Activated CD4-positive, alpha-beta T cell treated with anti-CD3 and anti-CD28 coated beads, Interleukin-2, amount 10 ng/mL, durations not matched to agents 7 days and 5 days (primary cell): ENCODE results near the gene CYP1B1. TPM values are rescaled to one million over a fixed set of nuclear protein-coding genes. Genes with fewer than 3 reads are reported as not detected.
A peak's percentile ranks its signal among the peaks of the same experiment; 100 is the strongest.

ENCODE experiments used
- CTCF ChIA-PET: fragments of 350-600 bp; sonication (Branson Sonifier 250); formaldehyde crosslinking; loops from one replicate; lab custom pipeline; 2021; ENCODE audit warnings: antibody characterized with exemption; lab: Charles Lee
- POLR2A ChIA-PET: fragments of 350-600 bp; sonication (Branson Sonifier 250); formaldehyde crosslinking; loops from one replicate; lab custom pipeline; 2021; ENCODE audit warnings: antibody characterized with exemption; lab: Charles Lee
- DNase-seq: peaks from one replicate; pipeline ENCODE4 v3.0.0-alpha.2; 2020
- H3K27ac Mint-ChIP-seq: one replicate; pipeline ENCODE4 v1.8.0; 2021; ENCODE audit warnings: mild to moderate bottlenecking, moderate library complexity, mixed read lengths
- H3K27me3 Mint-ChIP-seq: one replicate; pipeline ENCODE4 v1.8.0; 2021; ENCODE audit warnings: mixed read lengths
- H3K36me3 Mint-ChIP-seq: one replicate; pipeline ENCODE4 v1.8.0; 2021; ENCODE audit warnings: low read depth, mixed read lengths
- H3K4me1 Mint-ChIP-seq: one replicate; pipeline ENCODE4 v1.8.0; 2021; ENCODE audit warnings: mixed read lengths
- H3K4me3 Mint-ChIP-seq: one replicate; pipeline ENCODE4 v1.8.0; 2021; ENCODE audit warnings: mild to moderate bottlenecking, moderate library complexity, mixed read lengths
- H3K9me3 Mint-ChIP-seq: one replicate; pipeline ENCODE4 v1.8.0; 2021; ENCODE audit warnings: mixed read lengths
- total RNA-seq, 2 experiments: library from RNA; stranded (reverse); gene quantifications; one replicate each; pipeline ENCODE4 v1.2.3, GENCODE V29; 2021

The CYP1B1 gene
- total RNA-seq, 2 experiments from 2014 or later: 13.8 to 15.4 TPM

GRCh38 chr2:38109732-38110181 is 33.8 kb upstream of the CYP1B1 start:
- ChIA-PET CTCF (interaction anchor here (0.6 to 1.2 kb wide), 2 partner anchors 14 to 328 kb away, joined by 3 read pairs; no protein-coding TSS in a partner anchor), POLR2A (no interaction called here)
- H3K27ac Mint-ChIP-seq: no peak overlapping the region
- peaks cover 2% of the 10 kb centered on the region for H3K9me3 Mint-ChIP-seq
- H3K27me3 Mint-ChIP-seq: peaks cover 8% of the 10 kb centered on the region
- H3K4me1 Mint-ChIP-seq: peaks cover 25% of the 10 kb centered on the region
- no peak for DNase-seq
- peaks cover 2% of the 10 kb centered on the region for H3K36me3 Mint-ChIP-seq
- H3K4me3 Mint-ChIP-seq: no peak overlapping the region

- peaks cover 25% of the 10 kb centered on the region for H3K4me1 Mint-ChIP-seq
- no peak for DNase-seq
- peaks cover 8% of the 10 kb centered on the region for H3K27me3 Mint-ChIP-seq
- H3K27ac Mint-ChIP-seq: no peak overlapping the region
- ChIA-PET CTCF (interaction anchor here (0.6 to 1.2 kb wide), 2 partner anchors 13 to 329 kb away, joined by 3 read pairs; no protein-coding TSS in a partner anchor), POLR2A (no interaction called here)
- H3K9me3 Mint-ChIP-seq: peaks cover 2% of the 10 kb centered on the region
- no peak overlapping the region for H3K4me3 Mint-ChIP-seq
- H3K36me3 Mint-ChIP-seq: peaks cover 2% of the 10 kb centered on the region
Measured at GRCh38 chr2:38108907-38109731, 33.2 kb upstream of the CYP1B1 start.

GRCh38 chr2:38107738-38108410 is 31.9 kb upstream of the CYP1B1 start:
- Mint-ChIP-seq H3K9me3 (peaks cover 4% of the 10 kb centered on the region), H3K36me3 (peaks cover 5% of the 10 kb centered on the region), H3K4me1 (peaks cover 25% of the 10 kb centered on the region), H3K27ac (no peak overlapping the region), H3K4me3 (no peak overlapping the region), H3K27me3 (peaks cover 7% of the 10 kb centered on the region)
- ChIA-PET POLR2A (no interaction called here), CTCF (no interaction called here)
- no peak for DNase-seq

- CTCF ChIA-PET: interaction anchor here (0.7 to 1.3 kb wide), 5 partner anchors 9 to 611 kb away, joined by 3 read pairs; partner anchors contain the start of gene CYP1B1
- POLR2A ChIA-PET: no interaction called here
- Mint-ChIP-seq H3K27ac (peak overlapping the region; percentile 20), H3K27me3 (peaks cover 15% of the 10 kb centered on the region), H3K36me3 (peaks cover 3% of the 10 kb centered on the region), H3K9me3 (peaks cover 2% of the 10 kb centered on the region), H3K4me1 (peaks cover 35% of the 10 kb centered on the region), H3K4me3 (no peak overlapping the region)
- DNase-seq: no peak
Measured at GRCh38 chr2:38106405-38107094, 30.6 kb upstream of the CYP1B1 start.

- POLR2A ChIA-PET: no interaction called here
- Mint-ChIP-seq H3K27ac (no peak overlapping the region), H3K27me3 (peaks cover 19% of the 10 kb centered on the region), H3K9me3 (peaks cover 2% of the 10 kb centered on the region), H3K4me1 (peaks cover 35% of the 10 kb centered on the region), H3K4me3 (no peak overlapping the region), H3K36me3 (peaks cover 3% of the 10 kb centered on the region)
- no peak for DNase-seq
- CTCF ChIA-PET: interaction anchor here (0.8 to 1.3 kb wide), 3 partner anchors 10 to 30 kb away, joined by 3 read pairs; partner anchors contain the start of gene CYP1B1
Measured at GRCh38 chr2:38105922-38106321, 30.0 kb upstream of the CYP1B1 start.

GRCh38 chr2:38104598-38104997 is 28.6 kb upstream of the CYP1B1 start:
- Mint-ChIP-seq H3K27me3 (peaks cover 31% of the 10 kb centered on the region), H3K36me3 (peaks cover 3% of the 10 kb centered on the region), H3K27ac (no peak overlapping the region), H3K4me1 (peaks cover 38% of the 10 kb centered on the region), H3K9me3 (peaks cover 2% of the 10 kb centered on the region), H3K4me3 (no peak overlapping the region)
- DNase-seq: no peak
- ChIA-PET CTCF (interaction anchor here (1.2 kb wide), 1 partner anchor 28 kb away, joined by 4 read pairs; the partner anchor contains the start of gene CYP1B1), POLR2A (no interaction called here)

- ChIA-PET CTCF (no interaction called here), POLR2A (no interaction called here)
- peaks cover 3% of the 10 kb centered on the region for H3K36me3 Mint-ChIP-seq
- no peak overlapping the region for H3K4me3 Mint-ChIP-seq
- peaks cover 57% of the 10 kb centered on the region for H3K27me3 Mint-ChIP-seq
- H3K9me3 Mint-ChIP-seq: peaks cover 2% of the 10 kb centered on the region
- no peak for DNase-seq
- H3K27ac Mint-ChIP-seq: no peak overlapping the region
- peaks cover 50% of the 10 kb centered on the region for H3K4me1 Mint-ChIP-seq
Measured at GRCh38 chr2:38100328-38100727, 24.4 kb upstream of the CYP1B1 start.

GRCh38 chr2:38099099-38100028 is 23.4 kb upstream of the CYP1B1 start:
- Mint-ChIP-seq H3K4me1 (peaks cover 50% of the 10 kb centered on the region), H3K27me3 (peaks cover 57% of the 10 kb centered on the region), H3K27ac (no peak overlapping the region), H3K4me3 (no peak overlapping the region), H3K36me3 (peaks cover 3% of the 10 kb centered on the region), H3K9me3 (peaks cover 2% of the 10 kb centered on the region)
- POLR2A ChIA-PET: no interaction called here
- CTCF ChIA-PET: interaction anchor here (0.7 kb wide), 1 partner anchor 18 kb away, joined by 3 read pairs; no protein-coding TSS in a partner anchor
- DNase-seq: no peak

GRCh38 chr2:38098421-38099098 is 22.6 kb upstream of the CYP1B1 start:
- Mint-ChIP-seq H3K36me3 (peaks cover 3% of the 10 kb centered on the region), H3K27me3 (peaks cover 57% of the 10 kb centered on the region), H3K4me3 (no peak overlapping the region), H3K27ac (no peak overlapping the region), H3K9me3 (peaks cover 2% of the 10 kb centered on the region), H3K4me1 (peaks cover 53% of the 10 kb centered on the region)
- ChIA-PET CTCF (interaction anchor here (1.3 kb wide), 1 partner anchor 22 kb away, joined by 4 read pairs; no protein-coding TSS in a partner anchor), POLR2A (interaction anchor here (0.6 kb wide), 1 partner anchor 153 kb away, joined by 3 read pairs; no protein-coding TSS in a partner anchor)
- DNase-seq: no peak

- H3K27me3 Mint-ChIP-seq: peaks cover 54% of the 10 kb centered on the region
- no peak overlapping the region for H3K27ac Mint-ChIP-seq
- peaks cover 56% of the 10 kb centered on the region for H3K4me1 Mint-ChIP-seq
- ChIA-PET CTCF (interaction anchor here (1.3 kb wide), 1 partner anchor 21 kb away, joined by 4 read pairs; no protein-coding TSS in a partner anchor), POLR2A (interaction anchor here (0.6 kb wide), 1 partner anchor 153 kb away, joined by 3 read pairs; no protein-coding TSS in a partner anchor)
- no peaks in the 10 kb centered on the region for H3K36me3 Mint-ChIP-seq
- no peaks in the 10 kb centered on the region for H3K9me3 Mint-ChIP-seq
- no peak for DNase-seq
- no peak overlapping the region for H3K4me3 Mint-ChIP-seq
Measured at GRCh38 chr2:38097988-38098385, 22.0 kb upstream of the CYP1B1 start.
